Epidermal melanocyte (primary cell): ENCODE results near the gene DCLK1.

Experiments
- DNase-seq: peaks from one replicate; pipeline ENCODE4 v3.0.0; 2011; ENCODE audit warnings: low spot score; ENCODE audit not compliant: insufficient read length

DCLK1 gene

GRCh38 chr13:35954207-35954560, 177.0 kb downstream of the DCLK1 start:
- no peak for DNase-seq

- peak; percentile 39 for DNase-seq
Measured at GRCh38 chr13:35953537-35954206, 177.5 kb downstream of the DCLK1 start.

GRCh38 chr13:35947315-35947714, 183.9 kb downstream of the DCLK1 start:
- DNase-seq: no peak

GRCh38 chr13:35945368-35945767, 185.8 kb downstream of the DCLK1 start:
- DNase-seq: no peak

- no peak for DNase-seq
Measured at GRCh38 chr13:35941374-35941773, 189.8 kb downstream of the DCLK1 start.

- no peak for DNase-seq
Measured at GRCh38 chr13:35940734-35941133, 190.4 kb downstream of the DCLK1 start.

GRCh38 chr13:35936246-35936978, 194.8 kb downstream of the DCLK1 start:
- no peak for DNase-seq

- no peak for DNase-seq
Measured at GRCh38 chr13:35930665-35931631, 200.2 kb downstream of the DCLK1 start.

GRCh38 chr13:35927567-35928021, 203.6 kb downstream of the DCLK1 start:
- no peak for DNase-seq

- no peak for DNase-seq
Measured at GRCh38 chr13:35926859-35927530, 204.2 kb downstream of the DCLK1 start.

- DNase-seq: no peak
Measured at GRCh38 chr13:35925669-35926068, 205.5 kb downstream of the DCLK1 start.

- no peak for DNase-seq
Measured at GRCh38 chr13:35923347-35923746, 207.8 kb downstream of the DCLK1 start.

GRCh38 chr13:35920816-35921215, 210.4 kb downstream of the DCLK1 start:
- DNase-seq: no peak

- no peak for DNase-seq
Measured at GRCh38 chr13:35917942-35918645, 213.1 kb downstream of the DCLK1 start.

- DNase-seq: no peak
Measured at GRCh38 chr13:35917252-35917941, 213.8 kb downstream of the DCLK1 start.

GRCh38 chr13:35916146-35916545, 215.0 kb downstream of the DCLK1 start:
- no peak for DNase-seq

GRCh38 chr13:35914662-35915061, 216.5 kb downstream of the DCLK1 start:
- no peak for DNase-seq

GRCh38 chr13:35912841-35913240, 218.3 kb downstream of the DCLK1 start:
- no peak for DNase-seq

GRCh38 chr13:35909837-35910540, 221.2 kb downstream of the DCLK1 start:
- no peak for DNase-seq
